Activated T-helper 2 cell treated with anti-CD3 and anti-CD28 coated beads, Interferon-gamma antibody, Interleukin-2, Interleukin-4, amounts not matched to agents 10 μg/mL and 5 μg/mL and 100 μg/mL, durations not matched to agents 14 hours and 24 hours and 36 hours (primary cell): ENCODE results near the gene PIK3R3. TPM values are rescaled to one million over a fixed set of nuclear protein-coding genes. Genes with fewer than 3 reads are reported as not detected.
A peak's percentile ranks its signal among the peaks of the same experiment; 100 is the strongest.

Source experiments
- DNase-seq: peaks from one replicate; pipeline ENCODE4 v3.0.0; 2021; ENCODE audit warnings: low spot score
- H3K27ac Mint-ChIP-seq: one replicate; pipeline ENCODE4 v1.8.0; 2021; ENCODE audit warnings: mixed read lengths
- H3K27me3 Mint-ChIP-seq: one replicate; pipeline ENCODE4 v1.8.0; 2021; ENCODE audit warnings: low read depth, mixed read lengths
- H3K36me3 Mint-ChIP-seq: one replicate; pipeline ENCODE4 v1.8.0; 2021; ENCODE audit warnings: low read depth, mixed read lengths
- H3K4me1 Mint-ChIP-seq: one replicate; pipeline ENCODE4 v1.8.0; 2021; ENCODE audit warnings: low read depth, mixed read lengths
- H3K4me3 Mint-ChIP-seq: one replicate; pipeline ENCODE4 v1.8.0; 2021; ENCODE audit warnings: low read depth, mild to moderate bottlenecking, moderate library complexity, mixed read lengths
- H3K9me3 Mint-ChIP-seq: one replicate; pipeline ENCODE4 v1.8.0; 2021; ENCODE audit warnings: mixed read lengths
- intact Hi-C: fragments of 100-400 bp; cut with micrococcal nuclease; formaldehyde crosslinking; loops from one replicate; pipeline ENCODE4 v1.15.1; 2023
- total RNA-seq: library from RNA; stranded (reverse); gene quantifications from 2 replicates; pipeline ENCODE4 v1.2.3, GENCODE V29; 2022

Gene PIK3R3
- total RNA-seq, 1 donor from 2014 or later = 3.3 TPM

GRCh38 chr1:46039571-46040052, 92.8 kb downstream of the PIK3R3 start:
- intact Hi-C loops = no loop called here

GRCh38 chr1:46036894-46037839, 95.3 kb downstream of the PIK3R3 start:
- H3K9me3 Mint-ChIP-seq = no peaks in the 10 kb centered on the region
- no peaks in the 10 kb centered on the region for H3K27me3 Mint-ChIP-seq
- no peak overlapping the region for H3K27ac Mint-ChIP-seq
- no peaks in the 10 kb centered on the region for H3K4me1 Mint-ChIP-seq
- no peak overlapping the region for H3K4me3 Mint-ChIP-seq
- intact Hi-C loops = loop anchor here (1.0 kb wide), 2 partner anchors 142 to 186 kb away; no protein-coding TSS in a partner anchor
- peak; percentile 71 for DNase-seq
- H3K36me3 Mint-ChIP-seq = no peaks in the 10 kb centered on the region

More at GRCh38 chr1:46039571-46040052, 92.8 kb downstream of the PIK3R3 start:
- Mint-ChIP-seq H3K36me3 (no peaks in the 10 kb centered on the region), H3K4me1 (peaks cover 4% of the 10 kb centered on the region), H3K9me3 (no peaks in the 10 kb centered on the region), H3K4me3 (no peak overlapping the region), H3K27ac (no peak overlapping the region), H3K27me3 (no peaks in the 10 kb centered on the region)
- DNase-seq = no peak

GRCh38 chr1:46034601-46035516, 97.6 kb downstream of the PIK3R3 start:
- H3K4me3 Mint-ChIP-seq = no peak overlapping the region
- intact Hi-C loops = no loop called here
- H3K27ac Mint-ChIP-seq = no peak overlapping the region
- no peaks in the 10 kb centered on the region for H3K4me1 Mint-ChIP-seq
- no peak for DNase-seq
- peaks cover 2% of the 10 kb centered on the region for H3K36me3 Mint-ChIP-seq
- H3K9me3 Mint-ChIP-seq = no peaks in the 10 kb centered on the region
- H3K27me3 Mint-ChIP-seq = no peaks in the 10 kb centered on the region

- no peaks in the 10 kb centered on the region for H3K27me3 Mint-ChIP-seq
Observed at GRCh38 chr1:46030876-46031660, 101.4 kb downstream of the PIK3R3 start.

GRCh38 chr1:46030074-46030870, 102.2 kb downstream of the PIK3R3 start:
- H3K4me3 Mint-ChIP-seq = no peak overlapping the region
- intact Hi-C loops = no loop called here

More at GRCh38 chr1:46030876-46031660, 101.4 kb downstream of the PIK3R3 start:
- intact Hi-C loops = no loop called here
- DNase-seq = no peak
- no peak overlapping the region for H3K4me3 Mint-ChIP-seq
- no peaks in the 10 kb centered on the region for H3K9me3 Mint-ChIP-seq
- H3K36me3 Mint-ChIP-seq = peaks cover 6% of the 10 kb centered on the region
- no peaks in the 10 kb centered on the region for H3K4me1 Mint-ChIP-seq
- no peak overlapping the region for H3K27ac Mint-ChIP-seq

GRCh38 chr1:46027788-46028573, 104.4 kb downstream of the PIK3R3 start:
- intact Hi-C loops = no loop called here
- H3K27me3 Mint-ChIP-seq = no peaks in the 10 kb centered on the region

More at GRCh38 chr1:46030074-46030870, 102.2 kb downstream of the PIK3R3 start:
- Mint-ChIP-seq H3K27ac (no peak overlapping the region), H3K4me1 (no peaks in the 10 kb centered on the region), H3K27me3 (no peaks in the 10 kb centered on the region), H3K36me3 (peaks cover 6% of the 10 kb centered on the region), H3K9me3 (no peaks in the 10 kb centered on the region)
- no peak for DNase-seq

GRCh38 chr1:46026531-46026930, 105.9 kb downstream of the PIK3R3 start:
- Mint-ChIP-seq H3K9me3 (no peaks in the 10 kb centered on the region), H3K27ac (no peak overlapping the region), H3K4me3 (no peak overlapping the region), H3K36me3 (peaks cover 15% of the 10 kb centered on the region), H3K4me1 (no peaks in the 10 kb centered on the region), H3K27me3 (no peaks in the 10 kb centered on the region)
- DNase-seq = no peak
- intact Hi-C loops = no loop called here

More at GRCh38 chr1:46027788-46028573, 104.4 kb downstream of the PIK3R3 start:
- no peak for DNase-seq
- no peak overlapping the region for H3K27ac Mint-ChIP-seq
- no peak overlapping the region for H3K4me3 Mint-ChIP-seq
- H3K9me3 Mint-ChIP-seq = no peaks in the 10 kb centered on the region
- peaks cover 15% of the 10 kb centered on the region for H3K36me3 Mint-ChIP-seq
- H3K4me1 Mint-ChIP-seq = no peaks in the 10 kb centered on the region

- no peak for DNase-seq
- H3K9me3 Mint-ChIP-seq = no peaks in the 10 kb centered on the region
- H3K27me3 Mint-ChIP-seq = no peaks in the 10 kb centered on the region
- intact Hi-C loops = no loop called here
- no peak overlapping the region for H3K4me3 Mint-ChIP-seq
- H3K36me3 Mint-ChIP-seq = peaks cover 9% of the 10 kb centered on the region
- no peak overlapping the region for H3K27ac Mint-ChIP-seq
- no peaks in the 10 kb centered on the region for H3K4me1 Mint-ChIP-seq
Observed at GRCh38 chr1:46021046-46021996, 111.1 kb downstream of the PIK3R3 start.

GRCh38 chr1:46020010-46020409, 112.4 kb downstream of the PIK3R3 start:
- no peak for DNase-seq
- no peaks in the 10 kb centered on the region for H3K27me3 Mint-ChIP-seq
- H3K4me1 Mint-ChIP-seq = no peaks in the 10 kb centered on the region
- H3K36me3 Mint-ChIP-seq = peaks cover 12% of the 10 kb centered on the region
- H3K9me3 Mint-ChIP-seq = no peaks in the 10 kb centered on the region
- intact Hi-C loops = no loop called here
- H3K27ac Mint-ChIP-seq = no peak overlapping the region
- no peak overlapping the region for H3K4me3 Mint-ChIP-seq

GRCh38 chr1:46019348-46019747, 113.1 kb downstream of the PIK3R3 start:
- intact Hi-C loops = no loop called here
- no peaks in the 10 kb centered on the region for H3K9me3 Mint-ChIP-seq

More at GRCh38 chr1:46019348-46019747, 113.1 kb downstream of the PIK3R3 start:
- H3K36me3 Mint-ChIP-seq = peaks cover 8% of the 10 kb centered on the region
- H3K27me3 Mint-ChIP-seq = no peaks in the 10 kb centered on the region
- H3K27ac Mint-ChIP-seq = no peak overlapping the region
- H3K4me3 Mint-ChIP-seq = no peak overlapping the region
- no peaks in the 10 kb centered on the region for H3K4me1 Mint-ChIP-seq
- DNase-seq = no peak
